ENCODE measurements around the gene P2RY6. TPM values are rescaled to one million over a fixed set of nuclear protein-coding genes. Genes with fewer than 3 reads are reported as not detected.

Gene P2RY6
- total RNA-seq, 1 experiment from 2014 or later: 0.15 TPM

GRCh38 chr11:73297231-73297590 lies 25.1 kb downstream of the P2RY6 start:
- intact Hi-C loops (cut with micrococcal nuclease): no loop called here
- H3K4me2 ChIP-seq (ENCODE audit: low read length): no peak overlapping the region
- ChIA-PET RAD21 (ENCODE audit: low non-redundant PET in 1 of 2, low total read pairs in 2 of 2, uncharacterized antibody in 2 of 2, unreplicated experiment in 2 of 2) (no interaction called here), POLR2A (interaction anchor here (1.0 kb wide), 1 partner anchor 10 kb away, joined by 4 read pairs; no protein-coding TSS in a partner anchor), CTCF (interaction anchor here (0.6 to 2.7 kb wide), 6 partner anchors 10 to 503 kb away, joined by 3 to 16 read pairs (median 5); partner anchors contain the start of gene STARD10)
- no peaks in the 10 kb centered on the region; the same call in 1 of the 2 replicates for H3K27me3 ChIP-seq (ENCODE audit: insufficient read depth, low read length)
- DNase-seq (ENCODE audit: low read depth, low spot score) (no peak), ATAC-seq (no peak)
- no peak overlapping the region for H3K4me3 ChIP-seq (replicated peaks in 1 of 2; ENCODE audit: low read depth in 1 of 2, low read length in 2 of 2)
- no peaks in the 10 kb centered on the region for H3K36me3 ChIP-seq (ENCODE audit: control insufficient read depth in 1 of 2, insufficient read depth in 2 of 2, low read length in 2 of 2)
- TF ChIP-seq TCF7L2 (IDR thresholded peaks at IDR 0.05; ENCODE audit: borderline replicate concordance, extremely low read depth, insufficient read depth, insufficient read length): no peak
- TF ChIP-seq ATF3 (IDR thresholded peaks at IDR 0.05): no peak
- TF ChIP-seq CEBPB (IDR thresholded peaks at IDR 0.05; ENCODE audit: low read depth): no peak
- TF ChIP-seq ZFX (IDR thresholded peaks at IDR 0.05): no peak
- no peak for TF ChIP-seq ZBTB33 (IDR thresholded peaks at IDR 0.05; ENCODE audit: extremely low read depth, insufficient replicate concordance, low read length)
- TF ChIP-seq EZH2 (IDR thresholded peaks at IDR 0.05): no peak
- no peak for TF ChIP-seq SIN3A (IDR thresholded peaks at IDR 0.05; ENCODE audit: low read depth)
- no peak for TF ChIP-seq EGR1 (IDR thresholded peaks at IDR 0.05; ENCODE audit: low read depth)
- TF ChIP-seq POLR2A (IDR thresholded peaks at IDR 0.05; ENCODE audit: borderline replicate concordance, extremely low read depth, insufficient read depth, insufficient read length): no peak
- no peak for TF ChIP-seq ELF1 (IDR thresholded peaks at IDR 0.05; ENCODE audit: borderline replicate concordance, low read depth)
- no peak for TF ChIP-seq RAD21 (IDR thresholded peaks at IDR 0.05; ENCODE audit: low read depth)
- TF ChIP-seq CTCF (IDR thresholded peaks at IDR 0.05 in 2 of 3, conservative IDR thresholded peaks at IDR 0.05 in 1 of 3; ENCODE audit: borderline replicate concordance in 1 of 3, insufficient read depth in 1 of 3, low read depth in 2 of 3, low read length in 2 of 3): no peak
- TF ChIP-seq REST (IDR thresholded peaks at IDR 0.05; ENCODE audit: low read depth): no peak
- no peak for TF ChIP-seq POLR2AphosphoS5 (IDR thresholded peaks at IDR 0.05; ENCODE audit: low read depth, low read length)
- no peak for TF ChIP-seq MAX (IDR thresholded peaks at IDR 0.05)
- no peak for TF ChIP-seq FOSL1 (IDR thresholded peaks at IDR 0.05; ENCODE audit: low read depth)
- no peak for TF ChIP-seq ZNF274 (IDR thresholded peaks at IDR 0.05; ENCODE audit: low read depth, low read length)
- TF ChIP-seq CBX3 (IDR thresholded peaks at IDR 0.05; ENCODE audit: low read depth): no peak
- H4K20me1 ChIP-seq (ENCODE audit: insufficient read depth): no peaks in the 10 kb centered on the region
- no peaks in the 10 kb centered on the region for H3K9me3 ChIP-seq (ENCODE audit: control insufficient read depth in 1 of 2, insufficient read depth in 1 of 2, low read depth in 1 of 2, low read length in 2 of 2)
- H2AFZ ChIP-seq (ENCODE audit: low read depth, low read length, poor library complexity, severe bottlenecking): no peak overlapping the region
- peaks cover 0 to 7% of the 10 kb centered on the region in 2 experiments; a peak in 2 of 4 replicates for H3K4me1 ChIP-seq (ENCODE audit: control insufficient read depth in 1 of 2, insufficient read depth in 2 of 2, low read length in 2 of 2)
- no peak overlapping the region for H3K27ac ChIP-seq (ENCODE audit: low read depth, low read length)
- no TSS peak for BruUV-seq (replicated peaks)
- H3K9ac ChIP-seq (ENCODE audit: low read length): no peak overlapping the region
- no peaks in the 10 kb centered on the region for H3K9me2 ChIP-seq (ENCODE audit: insufficient read depth)
- no peaks in the 10 kb centered on the region for H3K79me2 ChIP-seq (ENCODE audit: insufficient read depth, low read length)

All from HCT116 (cell line).